Peyer's patch (tissue), 4 donors: ENCODE data around the gene OVAAL.

Experiments
- CTCF ChIP-seq, 6 experiments: fragments of 450-650 bp in 4 of 6; fragments of 200-600 bp in 2 of 6; sonication (generic) in 1 of 6; IDR thresholded peaks; one replicate each; pipeline ENCODE4 v1.5.1; 2017 to 2019; ENCODE audit warnings: antibody characterized with exemption in 6 of 6, mild to moderate bottlenecking in 3 of 6, moderate library complexity in 1 of 6
- POLR2A ChIP-seq, 2 donors: fragments of 450-650 bp; IDR thresholded peaks; one replicate each; pipeline ENCODE4 v1.5.1; 2017; ENCODE audit warnings: antibody characterized with exemption in 2 of 2, mild to moderate bottlenecking in 2 of 2, moderate library complexity in 2 of 2

DNA sequence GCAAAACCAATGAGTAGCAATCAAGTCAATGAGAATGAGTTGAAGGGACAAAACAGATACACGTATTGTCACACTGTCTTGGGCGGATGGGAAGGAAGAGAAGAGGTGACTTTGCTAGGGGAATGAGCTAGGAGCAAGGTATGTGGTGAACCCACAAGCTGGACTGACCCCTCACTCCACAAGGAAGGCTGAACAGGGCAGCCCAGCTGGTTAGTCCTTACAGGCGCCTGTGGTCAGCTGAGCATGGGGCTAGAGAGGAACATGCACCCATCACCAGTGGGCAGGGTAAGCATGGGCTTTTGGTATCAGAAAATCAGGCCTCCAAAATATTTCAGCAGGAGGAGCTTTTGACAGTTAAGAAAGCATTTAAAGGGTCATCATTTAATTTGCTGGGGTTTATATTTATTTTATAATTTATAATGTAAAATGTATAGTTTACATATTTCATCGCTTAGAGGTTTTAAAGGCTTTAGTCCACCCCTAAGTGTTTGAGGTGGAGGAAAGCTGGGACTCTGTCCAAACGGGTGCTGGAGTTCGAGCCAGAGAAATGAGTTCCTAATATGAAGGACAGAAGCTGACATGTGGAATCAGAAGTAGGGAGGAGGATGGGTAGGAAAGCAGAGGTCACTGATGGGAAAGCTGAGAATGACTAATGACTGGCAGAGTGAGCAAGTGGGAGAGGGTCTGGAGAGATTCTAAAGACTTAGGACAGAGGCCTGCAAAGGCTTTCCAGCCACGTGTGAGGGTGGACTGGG is 34.4 kb upstream of the OVAAL start:
- no peak for TF ChIP-seq CTCF (IDR thresholded peaks at IDR 0.05)
- TF ChIP-seq POLR2A (IDR thresholded peaks at IDR 0.05), result no peak
